ENCODE data around the gene FBN2.

- TF ChIP-seq CTCF (IDR thresholded peaks at IDR 0.05; ENCODE audit: borderline replicate concordance, extremely low read depth, low read length, poor library complexity, severe bottlenecking) (no peak), EZH2 (IDR thresholded peaks at IDR 0.05; ENCODE audit: borderline replicate concordance, low read depth, low read length, severe bottlenecking) (no peak)
Measured at GRCh38 chr5:128305341-128305740, 232.7 kb downstream of the FBN2 start.

All from DND-41 (cell line).